ENCODE measurements around the gene PLA2G5. TPM values are rescaled to one million over a fixed set of nuclear protein-coding genes. Genes with fewer than 3 reads are reported as not detected.

The PLA2G5 gene
- total RNA-seq, 1 experiment from 2014 or later = not detected

DNA sequence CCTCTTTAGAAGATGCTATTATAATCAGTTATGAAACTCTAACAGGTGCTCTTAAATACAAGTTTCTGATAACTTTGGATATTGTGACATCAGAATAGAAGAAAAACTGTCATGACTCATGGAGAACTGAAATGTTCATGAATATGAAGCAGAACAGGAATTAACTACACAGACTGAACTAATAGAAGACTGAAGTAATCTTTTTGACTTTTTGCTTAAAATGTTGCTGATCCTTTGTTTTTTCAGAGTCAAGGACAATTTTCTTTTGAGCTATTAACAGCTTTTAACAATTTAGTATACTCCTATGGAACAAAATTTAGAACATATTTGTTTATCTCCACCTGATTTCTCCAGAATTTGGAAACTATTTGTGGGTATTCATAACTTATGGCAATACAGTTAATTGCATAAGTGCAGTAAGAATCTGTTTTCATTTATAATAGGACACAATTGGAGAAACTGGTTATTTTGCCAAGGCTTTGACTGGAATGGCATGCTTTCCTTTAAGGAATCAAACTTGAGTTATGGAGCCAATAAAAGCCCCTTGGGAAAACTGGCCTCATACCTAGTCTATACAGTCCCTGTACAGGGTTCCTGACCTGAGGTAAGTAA, 18.7 kb upstream of the PLA2G5 start:
- BruUV-seq (replicated peaks) = no TSS peak
- TF ChIP-seq, protein P1, sequence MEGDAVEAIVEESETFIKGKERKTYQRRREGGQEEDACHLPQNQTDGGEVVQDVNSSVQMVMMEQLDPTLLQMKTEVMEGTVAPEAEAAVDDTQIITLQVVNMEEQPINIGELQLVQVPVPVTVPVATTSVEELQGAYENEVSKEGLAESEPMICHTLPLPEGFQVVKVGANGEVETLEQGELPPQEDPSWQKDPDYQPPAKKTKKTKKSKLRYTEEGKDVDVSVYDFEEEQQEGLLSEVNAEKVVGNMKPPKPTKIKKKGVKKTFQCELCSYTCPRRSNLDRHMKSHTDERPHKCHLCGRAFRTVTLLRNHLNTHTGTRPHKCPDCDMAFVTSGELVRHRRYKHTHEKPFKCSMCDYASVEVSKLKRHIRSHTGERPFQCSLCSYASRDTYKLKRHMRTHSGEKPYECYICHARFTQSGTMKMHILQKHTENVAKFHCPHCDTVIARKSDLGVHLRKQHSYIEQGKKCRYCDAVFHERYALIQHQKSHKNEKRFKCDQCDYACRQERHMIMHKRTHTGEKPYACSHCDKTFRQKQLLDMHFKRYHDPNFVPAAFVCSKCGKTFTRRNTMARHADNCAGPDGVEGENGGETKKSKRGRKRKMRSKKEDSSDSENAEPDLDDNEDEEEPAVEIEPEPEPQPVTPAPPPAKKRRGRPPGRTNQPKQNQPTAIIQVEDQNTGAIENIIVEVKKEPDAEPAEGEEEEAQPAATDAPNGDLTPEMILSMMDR (IDR thresholded peaks at IDR 0.05; ENCODE audit: unreplicated experiment) = no peak
- peaks cover 5% of the 10 kb centered on the region for H3K36me3 Mint-ChIP-seq (ENCODE audit: insufficient read depth, unreplicated experiment)
- intact Hi-C loops (cut with micrococcal nuclease; ENCODE audit: unreplicated experiment) = no loop called here
- CTCF ChIA-PET = no interaction called here
- H3K4me3 Mint-ChIP-seq (ENCODE audit: low read depth, unreplicated experiment) = no peak overlapping the region
- no peak for DNase-seq
- H3K9me3 Mint-ChIP-seq (ENCODE audit: low read depth, unreplicated experiment) = peaks cover 5% of the 10 kb centered on the region
- H3K27me3 Mint-ChIP-seq (ENCODE audit: unreplicated experiment) = peaks cover 22% of the 10 kb centered on the region
- H3K4me1 Mint-ChIP-seq (ENCODE audit: low read depth, unreplicated experiment) = no peaks in the 10 kb centered on the region
- H3K27ac Mint-ChIP-seq (ENCODE audit: unreplicated experiment) = no peak overlapping the region

- CTCF ChIA-PET = no interaction called here
- peaks cover 5% of the 10 kb centered on the region for H3K36me3 Mint-ChIP-seq (ENCODE audit: insufficient read depth, unreplicated experiment)
- no peaks in the 10 kb centered on the region for H3K4me1 Mint-ChIP-seq (ENCODE audit: low read depth, unreplicated experiment)
- no peak overlapping the region for H3K4me3 Mint-ChIP-seq (ENCODE audit: low read depth, unreplicated experiment)
- TF ChIP-seq, protein P1 (IDR thresholded peaks at IDR 0.05; ENCODE audit: unreplicated experiment) = no peak
- H3K27ac Mint-ChIP-seq (ENCODE audit: unreplicated experiment) = no peak overlapping the region
- peaks cover 23% of the 10 kb centered on the region for H3K27me3 Mint-ChIP-seq (ENCODE audit: unreplicated experiment)
- BruUV-seq (replicated peaks) = no TSS peak
- no peak for DNase-seq
- H3K9me3 Mint-ChIP-seq (ENCODE audit: low read depth, unreplicated experiment) = peaks cover 5% of the 10 kb centered on the region
- intact Hi-C loops (cut with micrococcal nuclease; ENCODE audit: unreplicated experiment) = no loop called here
Measured at GRCh38 chr1:20052386-20052785, 17.6 kb upstream of the PLA2G5 start.

DNA sequence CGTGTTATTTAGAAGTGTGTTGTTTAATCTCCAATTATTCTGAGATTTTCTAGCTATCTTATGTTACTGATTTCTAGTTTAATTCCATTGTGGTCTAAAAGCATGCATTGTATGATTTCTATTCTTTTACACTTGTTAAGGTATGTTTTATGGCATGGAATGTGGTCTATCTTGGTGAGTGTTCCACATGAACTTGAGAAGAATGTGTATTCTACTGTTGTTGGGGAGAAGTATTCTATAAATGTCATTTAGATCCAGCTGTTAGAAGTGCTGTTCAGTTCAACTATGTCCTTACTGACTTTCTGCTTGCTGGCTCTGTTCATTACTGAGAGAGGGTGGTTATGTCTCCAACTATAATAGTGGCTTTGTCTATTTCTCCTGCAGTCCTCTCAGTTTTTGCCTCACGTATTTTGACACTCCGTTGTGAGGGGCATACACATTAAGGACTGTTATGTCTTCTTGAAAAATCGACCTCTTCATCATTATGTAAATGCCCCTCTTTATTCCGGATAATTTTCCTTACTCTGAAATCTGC, 12.0 kb upstream of the PLA2G5 start:
- Mint-ChIP-seq H3K4me3 (ENCODE audit: low read depth, unreplicated experiment) (no peak overlapping the region), H3K27ac (ENCODE audit: unreplicated experiment) (no peak overlapping the region), H3K36me3 (ENCODE audit: insufficient read depth, unreplicated experiment) (no peaks in the 10 kb centered on the region), H3K9me3 (ENCODE audit: low read depth, unreplicated experiment) (no peaks in the 10 kb centered on the region), H3K4me1 (ENCODE audit: low read depth, unreplicated experiment) (no peaks in the 10 kb centered on the region), H3K27me3 (ENCODE audit: unreplicated experiment) (peaks cover 22% of the 10 kb centered on the region)
- no TSS peak for BruUV-seq (replicated peaks)
- TF ChIP-seq, protein P1 (IDR thresholded peaks at IDR 0.05; ENCODE audit: unreplicated experiment) = no peak
- CTCF ChIA-PET = interaction anchor here (0.7 kb wide), 1 partner anchor 83 kb away, joined by 3 read pairs; no protein-coding TSS in a partner anchor
- intact Hi-C loops (cut with micrococcal nuclease; ENCODE audit: unreplicated experiment) = no loop called here
- no peak for DNase-seq

GRCh38 chr1:20058531-20058930, 11.5 kb upstream of the PLA2G5 start:
- intact Hi-C loops (cut with micrococcal nuclease; ENCODE audit: unreplicated experiment) = no loop called here
- H3K4me3 Mint-ChIP-seq (ENCODE audit: low read depth, unreplicated experiment) = no peak overlapping the region
- CTCF ChIA-PET = interaction anchor here (0.7 to 1.0 kb wide), 2 partner anchors 11 to 84 kb away, joined by 3 read pairs; no protein-coding TSS in a partner anchor

More at GRCh38 chr1:20058531-20058930, 11.5 kb upstream of the PLA2G5 start:
- no peaks in the 10 kb centered on the region for H3K9me3 Mint-ChIP-seq (ENCODE audit: low read depth, unreplicated experiment)
- no TSS peak for BruUV-seq (replicated peaks)
- H3K27ac Mint-ChIP-seq (ENCODE audit: unreplicated experiment) = no peak overlapping the region
- DNase-seq = peak; percentile 29
- H3K4me1 Mint-ChIP-seq (ENCODE audit: low read depth, unreplicated experiment) = no peaks in the 10 kb centered on the region
- no peaks in the 10 kb centered on the region for H3K36me3 Mint-ChIP-seq (ENCODE audit: insufficient read depth, unreplicated experiment)
- H3K27me3 Mint-ChIP-seq (ENCODE audit: unreplicated experiment) = peaks cover 17% of the 10 kb centered on the region
- TF ChIP-seq, protein P1 (IDR thresholded peaks at IDR 0.05; ENCODE audit: unreplicated experiment) = no peak
